Measurements from ENCODE around the gene LRRC26.

LRRC26 gene

GRCh38 chr9:137174722-137175293, 5.0 kb upstream of the LRRC26 start:
- no peak overlapping the region for H3K4me2 ChIP-seq

GRCh38 chr9:137173796-137174664, 4.2 kb upstream of the LRRC26 start:
- no peak overlapping the region for H3K9ac ChIP-seq
- no peaks in the 10 kb centered on the region for H4K20me1 ChIP-seq (ENCODE audit: insufficient read depth)
- no peak overlapping the region for H3K4me2 ChIP-seq
- no peak overlapping the region for H3K4me3 ChIP-seq (IDR thresholded peaks at IDR 0.05; ENCODE audit: insufficient read depth, low read depth, low read length)
- peaks cover 31% of the 10 kb centered on the region for H3K4me1 ChIP-seq (ENCODE audit: low read depth, poor library complexity, severe bottlenecking)
- TF ChIP-seq CTCF (conservative IDR thresholded peaks at IDR 0.05; ENCODE audit: low read depth, low read length), result no peak
- H2AFZ ChIP-seq (ENCODE audit: low read depth), result no peak overlapping the region
- no peaks in the 10 kb centered on the region for H3K79me2 ChIP-seq (ENCODE audit: insufficient read depth, low read depth)
- no peaks in the 10 kb centered on the region for H3K27me3 ChIP-seq (ENCODE audit: insufficient read depth, low read depth)
- no peaks in the 10 kb centered on the region for H3K36me3 ChIP-seq (ENCODE audit: insufficient read depth)
- no peak overlapping the region for H3K27ac ChIP-seq

More at GRCh38 chr9:137174722-137175293, 5.0 kb upstream of the LRRC26 start:
- Histone ChIP-seq H3K27ac (no peak overlapping the region), H4K20me1 (ENCODE audit: insufficient read depth) (no peaks in the 10 kb centered on the region), H3K27me3 (ENCODE audit: insufficient read depth, low read depth) (no peaks in the 10 kb centered on the region), H3K36me3 (ENCODE audit: insufficient read depth) (no peaks in the 10 kb centered on the region), H2AFZ (ENCODE audit: low read depth) (no peak overlapping the region), H3K4me3 (IDR thresholded peaks at IDR 0.05; ENCODE audit: insufficient read depth, low read depth, low read length) (no peak overlapping the region), H3K9ac (no peak overlapping the region), H3K4me1 (ENCODE audit: low read depth, poor library complexity, severe bottlenecking) (peaks cover 24% of the 10 kb centered on the region), H3K79me2 (ENCODE audit: insufficient read depth, low read depth) (no peaks in the 10 kb centered on the region)
- TF ChIP-seq CTCF (conservative IDR thresholded peaks at IDR 0.05; ENCODE audit: low read depth, low read length), result no peak

GRCh38 chr9:137172901-137173795, 3.3 kb upstream of the LRRC26 start:
- H3K27ac ChIP-seq, result no peak overlapping the region

More at GRCh38 chr9:137172901-137173795, 3.3 kb upstream of the LRRC26 start:
- Histone ChIP-seq H4K20me1 (ENCODE audit: insufficient read depth) (no peaks in the 10 kb centered on the region), H3K27me3 (ENCODE audit: insufficient read depth, low read depth) (peaks cover 4% of the 10 kb centered on the region), H3K36me3 (ENCODE audit: insufficient read depth) (no peaks in the 10 kb centered on the region), H3K4me3 (IDR thresholded peaks at IDR 0.05; ENCODE audit: insufficient read depth, low read depth, low read length) (no peak overlapping the region), H3K9ac (no peak overlapping the region), H3K4me2 (no peak overlapping the region), H2AFZ (ENCODE audit: low read depth) (no peak overlapping the region), H3K79me2 (ENCODE audit: insufficient read depth, low read depth) (no peaks in the 10 kb centered on the region), H3K4me1 (ENCODE audit: low read depth, poor library complexity, severe bottlenecking) (peaks cover 31% of the 10 kb centered on the region)
- no peak for TF ChIP-seq CTCF (conservative IDR thresholded peaks at IDR 0.05; ENCODE audit: low read depth, low read length)
